SU-DHL-6 (cell line): Measurements from ENCODE around the gene RPL12.

Experiments
- H2AFZ ChIP-seq: fragments of 200-600 bp; sonication (generic); 2 replicates; pipeline ENCODE4 v1.6.1; 2014; ENCODE audit warnings: low read depth, mild to moderate bottlenecking, moderate library complexity, mixed read lengths, antibody characterized with exemption, low read length; ENCODE audit not compliant: severe bottlenecking
- H3F3A ChIP-seq: fragments of 200-600 bp; shearing (Covaris generic); 2 replicates; pipeline ENCODE4 v1.6.0; 2016; ENCODE audit warnings: antibody characterized with exemption, mild to moderate bottlenecking; ENCODE audit not compliant: insufficient read depth
- H3K27ac ChIP-seq: fragments of 200-600 bp; sonication (generic); 2 replicates; pipeline ENCODE4 v1.5.1; 2016; ENCODE audit warnings: low read depth, mild to moderate bottlenecking, low read length, moderate library complexity, mixed read lengths
- H3K27me3 ChIP-seq: fragments of 200-600 bp; sonication (generic), shearing (Covaris generic); 2 replicates; pipeline ENCODE4 v1.6.0; 2014; ENCODE audit warnings: mild to moderate bottlenecking, low read length
- H3K36me3 ChIP-seq: fragments of 200-600 bp; sonication (generic); 2 replicates; pipeline ENCODE4 v1.6.1; 2014; ENCODE audit warnings: mild to moderate bottlenecking, low read length, mixed read lengths
- H3K4me2 ChIP-seq: fragments of 300-600, 200-600 bp; shearing (Covaris generic), sonication (generic); 2 replicates; pipeline ENCODE4 v1.6.0; 2014; ENCODE audit warnings: low read length, low read depth, mild to moderate bottlenecking; ENCODE audit not compliant: poor library complexity, severe bottlenecking
- H3K4me3 ChIP-seq: fragments of 200-600 bp; sonication (generic); 2 replicates; pipeline ENCODE4 v1.5.1; 2014; ENCODE audit warnings: antibody characterized with exemption, low read length, mild to moderate bottlenecking, mixed read lengths; ENCODE audit not compliant: insufficient read depth, poor library complexity, severe bottlenecking
- H3K79me2 ChIP-seq: fragments of 200-600 bp; sonication (generic); 2 replicates; pipeline ENCODE4 v1.6.1; 2014; ENCODE audit warnings: mild to moderate bottlenecking, low read length, moderate library complexity; ENCODE audit not compliant: insufficient read depth
- H3K9ac ChIP-seq: fragments of 200-600 bp; sonication (generic); 2 replicates; pipeline ENCODE4 v1.7.0; 2014; ENCODE audit warnings: mild to moderate bottlenecking, low read length
- H3K9me2 ChIP-seq: fragments of 200-600 bp; sonication (generic); replicated peaks from 2 replicates; pipeline ENCODE4 v1.6.1; 2014; ENCODE audit warnings: low read length; ENCODE audit not compliant: insufficient read depth
- H3K9me3 ChIP-seq: fragments of 200-600 bp; sonication (generic); 2 replicates; pipeline ENCODE4 v1.6.1; 2014; ENCODE audit warnings: low read length, mixed read lengths; ENCODE audit not compliant: insufficient read depth
- H4K20me1 ChIP-seq: fragments of 200-600 bp; sonication (generic); 2 replicates; pipeline ENCODE4 v1.6.1; 2014; ENCODE audit warnings: low read depth, mild to moderate bottlenecking, antibody characterized with exemption, low read length, moderate library complexity, mixed read lengths
- CTCF ChIP-seq: fragments of 200-600 bp; sonication (generic); IDR thresholded peaks from one replicate; pipeline ENCODE4 v1.5.1; 2017; ENCODE audit warnings: antibody characterized with exemption, mild to moderate bottlenecking, low read length, moderate library complexity; ENCODE audit not compliant: insufficient read depth, poor library complexity, severe bottlenecking
- EZH2phosphoT487 ChIP-seq: fragments of 200-600 bp; sonication (generic), shearing (Covaris generic); conservative IDR thresholded peaks from 2 replicates; pipeline ENCODE4 v1.6.1; 2018; ENCODE audit warnings: mild to moderate bottlenecking, antibody characterized with exemption, low read length, moderate library complexity, mixed read lengths

The RPL12 gene

DNA sequence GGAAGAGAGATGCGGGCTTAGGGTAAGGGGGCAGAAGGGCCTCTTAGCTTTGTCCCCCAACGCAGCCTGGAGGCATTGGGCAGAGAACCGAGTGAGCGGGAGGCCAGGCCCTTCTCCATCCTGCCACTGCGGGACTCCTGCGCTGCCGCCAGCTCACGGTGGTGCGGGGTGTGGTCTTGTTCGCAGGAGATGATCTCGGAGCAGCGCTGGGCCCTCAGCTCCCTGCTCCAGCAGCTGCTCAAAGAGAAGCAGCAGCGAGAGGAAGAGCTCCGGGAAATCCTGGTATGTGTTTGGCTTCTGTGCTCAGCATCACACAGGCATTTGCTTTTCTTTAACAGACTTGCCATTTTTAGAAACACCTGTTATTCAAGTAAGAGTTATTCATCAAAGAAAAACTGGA, 41.4 kb upstream of the RPL12 start:
- Histone ChIP-seq H3K27me3 (no peaks in the 10 kb centered on the region), H3K36me3 (no peaks in the 10 kb centered on the region), H3K79me2 (no peaks in the 10 kb centered on the region), H3K27ac (no peak overlapping the region), H3K9me3 (no peaks in the 10 kb centered on the region), H3F3A (no peaks in the 10 kb centered on the region), H3K4me2 (no peak overlapping the region), H4K20me1 (no peaks in the 10 kb centered on the region), H3K4me3 (no peak overlapping the region), H3K9me2 (no peaks in the 10 kb centered on the region), H3K9ac (no peak overlapping the region), H2AFZ (no peak overlapping the region)
- no peak for TF ChIP-seq EZH2phosphoT487
- TF ChIP-seq CTCF: no peak

DNA sequence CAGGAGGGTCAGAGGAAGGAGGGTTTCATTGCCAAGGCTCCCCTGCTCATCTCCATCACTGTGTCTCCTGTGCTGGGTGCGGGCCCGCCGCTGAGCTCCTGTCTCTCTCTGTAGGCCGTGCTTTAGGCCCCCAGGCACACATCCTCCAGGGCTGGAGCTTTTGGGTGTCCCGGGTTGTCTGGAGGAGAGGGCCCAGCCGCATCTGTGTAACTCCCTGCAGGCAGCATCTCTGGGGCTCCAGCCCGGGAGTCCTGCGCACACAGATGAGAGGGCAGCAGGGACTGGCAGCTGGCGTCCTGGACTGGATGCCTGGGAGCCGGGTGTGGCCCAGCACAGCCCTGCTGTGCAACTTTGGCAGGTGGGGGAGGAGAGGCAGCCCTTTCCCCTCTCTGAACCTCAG, 40.3 kb upstream of the RPL12 start:
- Histone ChIP-seq H3K79me2 (no peaks in the 10 kb centered on the region), H3K27ac (no peak overlapping the region), H3F3A (no peaks in the 10 kb centered on the region), H2AFZ (no peak overlapping the region), H3K4me2 (no peak overlapping the region), H3K9ac (no peak overlapping the region), H3K4me3 (no peak overlapping the region), H3K36me3 (no peaks in the 10 kb centered on the region), H3K9me2 (no peaks in the 10 kb centered on the region), H3K27me3 (no peaks in the 10 kb centered on the region), H3K9me3 (no peaks in the 10 kb centered on the region), H4K20me1 (no peaks in the 10 kb centered on the region)
- TF ChIP-seq CTCF: no peak
- TF ChIP-seq EZH2phosphoT487: no peak

GRCh38 chr9:127490535-127491230, 39.5 kb upstream of the RPL12 start:
- H3F3A ChIP-seq: no peaks in the 10 kb centered on the region
- no peak overlapping the region for H3K4me3 ChIP-seq
- H3K79me2 ChIP-seq: no peaks in the 10 kb centered on the region
- TF ChIP-seq CTCF: no peak
- no peak for TF ChIP-seq EZH2phosphoT487
- no peak overlapping the region for H3K9ac ChIP-seq
- no peak overlapping the region for H3K4me2 ChIP-seq
- H3K27me3 ChIP-seq: no peaks in the 10 kb centered on the region
- no peaks in the 10 kb centered on the region for H4K20me1 ChIP-seq
- no peak overlapping the region for H3K27ac ChIP-seq
- H3K9me2 ChIP-seq: no peaks in the 10 kb centered on the region
- no peaks in the 10 kb centered on the region for H3K9me3 ChIP-seq
- no peaks in the 10 kb centered on the region for H3K36me3 ChIP-seq
- H2AFZ ChIP-seq: no peak overlapping the region
